Natural killer cell (primary cell): ENCODE data around the gene ARID5B. TPM values are rescaled to one million over a fixed set of nuclear protein-coding genes. Genes with fewer than 3 reads are reported as not detected.

Experiments
- ATAC-seq, 3 donors: fragments of 150-1000 bp in 2 of 3; fragments of 200-7000 bp in 1 of 3; cut with Tn5 transposase; 1 replicate in 1 of 3; 2 replicates in 2 of 3; pipeline ENCODE4 v1.10.0; 2021; ENCODE audit warnings: mild to moderate bottlenecking in 2 of 3, moderate library complexity in 2 of 3
- DNase-seq, 2 donors: peaks; one replicate each; pipeline versions ENCODE4 v3.0.0 to v3.0.0-alpha.2; 2013 to 2021; ENCODE audit warnings: mixed read lengths in 1 of 2
- H3K27ac ChIP-seq: one replicate; pipeline ENCODE4 v1.5.1; 2013; ENCODE audit warnings: mild to moderate bottlenecking, low read length
- H3K27me3 ChIP-seq: one replicate; pipeline ENCODE4 v1.6.1; 2013; ENCODE audit warnings: low read length; ENCODE audit not compliant: control insufficient read depth, insufficient read depth
- H3K36me3 ChIP-seq: one replicate; pipeline ENCODE4 v1.6.1; 2013; ENCODE audit warnings: low read length; ENCODE audit not compliant: control insufficient read depth, insufficient read depth
- H3K4me1 ChIP-seq: one replicate; pipeline ENCODE4 v1.6.1; 2013; ENCODE audit warnings: low read length; ENCODE audit not compliant: control insufficient read depth, insufficient read depth
- H3K4me3 ChIP-seq: one replicate; pipeline ENCODE4 v1.5.1; 2013; ENCODE audit warnings: low read length
- H3K9me3 ChIP-seq: one replicate; pipeline ENCODE4 v1.6.1; 2013; ENCODE audit warnings: low read length; ENCODE audit not compliant: control insufficient read depth, insufficient read depth
- H3K27ac Mint-ChIP-seq, 2 donors: one replicate each; pipeline ENCODE4 v1.8.0; 2022; ENCODE audit warnings: mild to moderate bottlenecking in 2 of 2, mixed read lengths in 2 of 2, moderate library complexity in 1 of 2
- H3K27me3 Mint-ChIP-seq, 2 donors: one replicate each; pipeline ENCODE4 v1.8.0; 2022; ENCODE audit warnings: low read depth in 2 of 2, mixed read lengths in 2 of 2
- H3K36me3 Mint-ChIP-seq: one replicate; pipeline ENCODE4 v1.8.0; 2022; ENCODE audit warnings: mixed read lengths
- H3K4me1 Mint-ChIP-seq, 2 donors: one replicate each; pipeline ENCODE4 v1.8.0; 2022; ENCODE audit warnings: mixed read lengths in 2 of 2
- H3K4me3 Mint-ChIP-seq: one replicate; pipeline ENCODE4 v1.8.0; 2022; ENCODE audit warnings: mild to moderate bottlenecking, moderate library complexity, mixed read lengths
- H3K9me3 Mint-ChIP-seq, 2 donors: one replicate each; pipeline ENCODE4 v1.8.0; 2022; ENCODE audit warnings: mixed read lengths in 2 of 2
- CTCF ChIP-seq: fragments of 200-600 bp; IDR thresholded peaks from one replicate; pipeline ENCODE4 v1.8.0; 2022; ENCODE audit warnings: antibody characterized with exemption
- WGBS: methylation state at CpG from one replicate; pipeline ENCODE4 v1.1.7; 2013; ENCODE audit warnings: missing lambda C conversion rate; ENCODE audit not compliant: insufficient coverage; 5-methylcytosine and 5-hydroxymethylcytosine counted together
- intact Hi-C: fragments of 100-400 bp; cut with micrococcal nuclease; formaldehyde crosslinking; loops from one replicate; pipeline ENCODE4 v1.14.2; 2022
- total RNA-seq, 4 donors: library from RNA; stranded (reverse); fragments of 120-200 nt in 1 of 4; gene quantifications; one replicate each; pipeline versions ENCODE4 v1.2.3 to v1.2.4, GENCODE V29; 2013 to 2022

The ARID5B gene
- total RNA-seq, 3 donors from 2014 or later (not counting 1 experiment from before 2014, with no cell fraction given), result 22.3 to 44.3 (median 31.3) TPM

- no peaks in the 10 kb centered on the region for H3K9me3 Mint-ChIP-seq
- no peaks in the 10 kb centered on the region for H3K27me3 Mint-ChIP-seq
- H3K9me3 ChIP-seq, result peaks cover 9% of the 10 kb centered on the region
- no peak overlapping the region for H3K27ac ChIP-seq
- H3K4me1 ChIP-seq, result no peaks in the 10 kb centered on the region
- H3K27ac Mint-ChIP-seq, result no peak overlapping the region
- no peaks in the 10 kb centered on the region for H3K4me1 Mint-ChIP-seq
- no peak for ATAC-seq
- no peak for DNase-seq
- H3K36me3 ChIP-seq, result no peaks in the 10 kb centered on the region
- no peak overlapping the region for H3K4me3 Mint-ChIP-seq
- WGBS, result 93% methylated on average over 1 of the region's 2 CpGs
- peaks cover 20% of the 10 kb centered on the region for H3K36me3 Mint-ChIP-seq
- no peak overlapping the region for H3K4me3 ChIP-seq
- no peaks in the 10 kb centered on the region for H3K27me3 ChIP-seq
- intact Hi-C loops, result no loop called here
- TF ChIP-seq CTCF, result no peak
These were observed 226.5 kb downstream of the ARID5B start for GRCh38 chr10:62127975-62128374.

GRCh38 chr10:62130948-62131347 lies 229.4 kb downstream of the ARID5B start:
- intact Hi-C loops, result no loop called here
- no peaks in the 10 kb centered on the region for H3K27me3 Mint-ChIP-seq
- H3K4me3 ChIP-seq, result no peak overlapping the region

GRCh38 chr10:62131724-62132123 lies 230.2 kb downstream of the ARID5B start:
- Mint-ChIP-seq H3K36me3 (peaks cover 12% of the 10 kb centered on the region), H3K27ac (no peak overlapping the region), H3K4me1 (peaks cover 0 to 5% of the 10 kb centered on the region in 2 donors), H3K27me3 (no peaks in the 10 kb centered on the region), H3K9me3 (no peaks in the 10 kb centered on the region), H3K4me3 (no peak overlapping the region)
- Histone ChIP-seq H3K27ac (no peak overlapping the region), H3K4me1 (no peaks in the 10 kb centered on the region), H3K27me3 (no peaks in the 10 kb centered on the region), H3K36me3 (no peaks in the 10 kb centered on the region), H3K9me3 (peaks cover 3% of the 10 kb centered on the region), H3K4me3 (no peak overlapping the region)
- 96% methylated on average over 4 of the region's 4 CpGs for WGBS
- TF ChIP-seq CTCF, result no peak
- intact Hi-C loops, result no loop called here
- ATAC-seq (no peak), DNase-seq (no peak)

More at GRCh38 chr10:62130948-62131347, 229.4 kb downstream of the ARID5B start:
- Mint-ChIP-seq H3K4me3 (no peak overlapping the region), H3K9me3 (no peaks in the 10 kb centered on the region), H3K36me3 (peaks cover 12% of the 10 kb centered on the region), H3K27ac (no peak overlapping the region), H3K4me1 (peaks cover 0 to 5% of the 10 kb centered on the region in 2 donors)
- DNase-seq (no peak), ATAC-seq (no peak)
- no peaks in the 10 kb centered on the region for H3K36me3 ChIP-seq
- no peaks in the 10 kb centered on the region for H3K27me3 ChIP-seq
- H3K9me3 ChIP-seq, result peaks cover 3% of the 10 kb centered on the region
- TF ChIP-seq CTCF, result no peak
- no peaks in the 10 kb centered on the region for H3K4me1 ChIP-seq
- WGBS, result 96% methylated on average over 3 of the region's 3 CpGs
- no peak overlapping the region for H3K27ac ChIP-seq

GRCh38 chr10:62133618-62134017 lies 232.1 kb downstream of the ARID5B start:
- no peaks in the 10 kb centered on the region for H3K9me3 Mint-ChIP-seq
- no peak for TF ChIP-seq CTCF
- Histone ChIP-seq H3K27me3 (no peaks in the 10 kb centered on the region), H3K27ac (no peak overlapping the region), H3K4me3 (no peak overlapping the region), H3K4me1 (no peaks in the 10 kb centered on the region), H3K9me3 (peaks cover 7% of the 10 kb centered on the region), H3K36me3 (no peaks in the 10 kb centered on the region)
- intact Hi-C loops, result no loop called here
- H3K27ac Mint-ChIP-seq, result peak overlapping the region in 1 of 2 donors; percentile 13
- no peaks in the 10 kb centered on the region for H3K27me3 Mint-ChIP-seq
- no peak for DNase-seq
- H3K4me3 Mint-ChIP-seq, result no peak overlapping the region
- H3K36me3 Mint-ChIP-seq, result peaks cover 12% of the 10 kb centered on the region
- peaks cover 0 to 5% of the 10 kb centered on the region in 2 donors for H3K4me1 Mint-ChIP-seq
- peak in 1 of 3 donors; percentile 58 for ATAC-seq
